HCEC 1CT (cell line): Measurements from ENCODE around the gene BABAM2.

Experiments used
- DNase-seq: peaks from one replicate; pipeline ENCODE4 v3.0.0-alpha.2; 2017

The BABAM2 gene

DNA sequence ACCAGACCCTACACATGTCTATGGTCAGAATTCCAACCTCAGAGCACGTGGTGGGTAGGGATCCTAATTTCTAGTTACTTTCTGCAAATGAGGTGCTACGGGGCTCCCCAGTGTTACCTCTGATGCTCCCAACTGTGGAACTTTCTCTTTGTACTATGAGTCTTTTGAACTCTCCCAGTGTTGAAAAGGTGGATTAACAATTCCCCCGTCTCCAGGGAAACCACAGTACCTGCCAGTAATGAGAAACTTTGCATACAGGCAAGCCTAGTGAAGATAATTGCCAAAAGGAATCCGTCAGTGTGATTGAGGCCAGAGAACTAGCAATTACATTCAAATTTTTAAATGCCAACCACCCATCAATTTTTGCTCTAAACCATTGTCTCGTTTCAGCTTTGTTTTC, 373.2 kb downstream of the BABAM2 start:
- DNase-seq: no peak

DNA sequence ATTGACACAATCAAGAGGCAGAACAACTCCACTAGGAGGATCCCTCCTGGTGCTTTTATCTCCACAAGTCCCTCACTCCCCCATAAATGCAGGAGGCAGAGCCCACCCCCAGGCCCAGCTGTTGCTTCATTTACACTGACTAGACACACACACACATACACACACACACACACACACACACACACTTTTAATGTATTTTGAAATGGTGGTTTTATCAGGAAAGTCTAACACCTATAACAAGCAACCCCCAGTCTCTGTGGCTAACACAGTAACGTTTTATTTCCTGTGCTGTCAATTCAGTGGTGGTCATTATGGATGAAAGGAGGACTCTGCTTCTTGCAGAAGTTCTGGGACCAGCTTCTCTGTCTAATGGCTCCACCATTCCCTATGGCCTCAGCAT, 376.8 kb downstream of the BABAM2 start:
- DNase-seq: no peak

DNA sequence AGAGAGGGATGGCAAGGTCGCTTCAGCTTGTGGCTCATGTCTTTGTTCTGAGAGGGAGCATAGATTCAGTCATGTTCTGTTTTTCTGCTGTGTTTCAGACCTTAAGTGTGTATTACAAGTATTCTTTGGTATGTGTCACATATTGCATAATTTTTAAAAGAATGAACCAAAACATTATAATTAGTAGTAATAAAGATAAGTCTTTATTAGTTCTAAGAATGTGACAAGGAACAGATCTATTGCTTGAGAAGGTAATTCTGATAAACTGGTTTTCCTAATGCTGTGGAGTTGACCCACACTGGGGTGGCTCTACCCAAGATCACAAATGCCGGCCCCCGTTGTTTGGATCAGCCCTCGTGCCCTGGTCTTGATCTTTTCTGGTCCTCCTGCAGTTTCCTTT, 377.9 kb downstream of the BABAM2 start:
- DNase-seq: no peak

DNA sequence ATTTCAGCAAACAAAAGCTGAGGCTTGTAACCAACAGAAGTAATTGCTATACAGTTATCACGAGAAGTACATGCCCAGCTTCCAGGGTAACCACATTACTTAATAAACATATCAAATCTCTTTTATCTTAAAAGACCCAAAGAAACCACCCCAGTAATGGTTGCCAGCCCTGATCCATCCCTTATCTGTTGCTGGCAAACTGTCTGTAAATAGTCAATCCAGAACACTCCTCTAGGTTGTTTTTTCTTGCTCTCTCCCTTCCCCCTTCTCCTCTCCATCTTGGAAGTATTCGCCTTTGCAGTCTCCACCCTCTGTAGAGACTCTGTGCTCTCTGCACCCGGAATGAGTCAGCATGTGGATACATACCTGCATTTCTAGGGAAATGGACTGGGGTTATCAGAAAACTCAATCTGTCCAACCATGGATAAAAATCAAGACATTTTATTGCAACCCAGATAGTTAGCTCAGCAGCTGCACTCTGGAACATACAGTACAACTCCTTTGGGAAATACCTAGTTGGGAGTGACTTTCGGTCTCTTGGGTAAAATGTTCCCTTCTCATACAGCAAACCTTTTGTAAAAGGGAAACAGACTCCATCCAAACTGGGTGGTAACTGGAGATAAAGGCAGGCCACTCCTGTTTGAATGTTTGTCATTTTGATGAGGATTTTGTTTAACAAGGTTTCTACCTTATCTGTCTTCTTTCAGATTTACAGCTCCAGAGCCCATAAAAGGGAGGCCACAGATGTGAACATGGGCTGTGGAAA, 378.7 kb downstream of the BABAM2 start:
- DNase-seq: no peak

DNA sequence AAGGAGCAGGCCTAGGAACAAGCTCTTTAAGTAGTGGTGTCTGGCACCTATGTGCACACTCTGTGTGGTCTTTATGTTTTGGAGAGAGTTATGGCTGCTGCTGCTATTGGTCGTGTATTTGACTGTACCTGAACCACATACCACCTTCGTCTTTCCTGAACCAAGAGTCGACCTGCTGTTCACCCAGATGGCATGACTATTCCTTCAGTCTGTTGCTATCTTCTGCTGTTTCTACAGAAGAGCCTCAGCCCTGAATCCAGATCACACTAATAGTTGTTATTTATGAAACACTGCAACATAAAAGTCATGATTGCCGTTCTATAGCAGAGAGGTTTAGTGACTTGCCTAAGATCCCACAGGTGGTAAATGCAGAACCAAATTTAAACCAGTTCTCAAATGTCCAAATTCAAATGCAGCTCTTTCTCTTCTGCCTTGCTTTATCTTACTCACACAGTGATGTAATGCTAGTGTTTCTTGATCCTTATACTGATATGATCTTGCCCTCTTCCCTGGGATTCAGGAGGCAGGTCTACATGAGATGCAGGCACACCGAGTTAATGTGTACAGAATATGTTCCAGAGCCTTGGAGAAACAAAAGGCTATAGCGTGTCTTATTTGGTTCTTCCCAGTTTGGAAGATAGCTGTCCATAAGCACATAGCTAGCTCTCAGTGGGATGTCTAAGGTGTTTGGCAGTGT, 380.1 kb downstream of the BABAM2 start:
- no peak for DNase-seq

DNA sequence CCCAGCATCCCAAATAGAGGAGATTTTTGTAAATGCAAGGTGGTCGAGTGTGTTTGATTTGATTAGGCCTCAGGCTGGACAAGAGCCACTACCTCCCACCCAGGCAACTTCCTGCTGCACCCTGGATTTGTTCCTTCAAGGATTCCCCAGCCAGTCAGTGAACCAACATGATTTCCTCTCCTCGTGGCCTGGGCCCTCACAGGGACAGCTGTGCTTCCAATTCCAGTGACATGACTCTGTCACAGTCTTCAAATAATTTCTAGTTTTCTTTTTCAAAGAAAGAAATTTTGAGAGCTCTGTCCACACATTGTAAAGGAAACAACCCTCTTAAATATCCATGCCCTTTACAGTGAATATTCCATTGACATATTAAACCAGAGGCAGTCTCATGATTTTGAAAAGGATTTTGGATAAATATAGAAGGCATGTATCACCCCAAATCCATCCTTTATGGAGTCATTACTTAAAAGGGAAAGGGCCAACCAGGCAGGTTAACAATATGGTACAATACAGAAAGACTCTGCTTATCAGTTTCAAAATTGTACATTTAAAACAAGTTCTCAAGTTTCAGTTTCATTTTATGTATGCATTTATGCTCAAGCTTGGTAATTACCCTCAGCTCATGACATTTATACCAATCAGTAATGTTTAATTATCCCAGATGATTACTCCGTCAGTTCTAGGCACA, 380.8 kb downstream of the BABAM2 start:
- DNase-seq: no peak

DNA sequence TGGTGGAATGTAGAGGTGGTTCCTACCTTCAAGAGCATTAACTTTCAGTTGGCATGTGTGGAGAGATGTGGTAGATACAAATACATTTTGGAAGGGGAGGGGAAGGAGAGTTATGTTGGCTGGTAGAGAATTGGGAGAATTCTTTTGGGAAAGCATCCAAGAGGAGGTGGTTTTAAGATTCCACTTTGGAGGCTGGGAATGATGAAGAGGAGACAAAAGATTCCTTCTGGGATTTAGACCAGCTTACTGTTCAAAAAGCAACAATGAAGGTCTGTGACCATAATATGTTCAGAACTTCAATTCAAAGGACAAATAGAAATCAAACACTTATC, 381.4 kb downstream of the BABAM2 start:
- DNase-seq: no peak

DNA sequence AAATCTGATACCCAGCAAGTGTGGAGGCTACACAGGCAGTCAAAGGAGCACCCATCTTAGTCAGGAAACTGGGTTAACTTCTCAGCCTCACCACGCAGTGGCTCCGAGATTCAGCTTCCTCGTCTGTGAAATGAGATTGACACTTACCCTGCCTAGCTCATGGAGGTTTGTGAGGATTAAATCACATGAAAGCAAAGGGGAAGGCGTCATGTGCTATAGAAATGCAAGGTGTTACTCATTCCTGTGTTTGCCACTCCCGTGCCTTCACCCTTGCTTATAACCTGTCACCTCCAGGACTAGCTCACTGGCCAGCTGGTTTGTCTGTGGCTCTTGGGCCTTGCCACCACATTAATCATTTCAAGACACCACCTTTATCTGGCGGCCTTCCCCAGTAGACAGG, 383.2 kb downstream of the BABAM2 start:
- no peak for DNase-seq

DNA sequence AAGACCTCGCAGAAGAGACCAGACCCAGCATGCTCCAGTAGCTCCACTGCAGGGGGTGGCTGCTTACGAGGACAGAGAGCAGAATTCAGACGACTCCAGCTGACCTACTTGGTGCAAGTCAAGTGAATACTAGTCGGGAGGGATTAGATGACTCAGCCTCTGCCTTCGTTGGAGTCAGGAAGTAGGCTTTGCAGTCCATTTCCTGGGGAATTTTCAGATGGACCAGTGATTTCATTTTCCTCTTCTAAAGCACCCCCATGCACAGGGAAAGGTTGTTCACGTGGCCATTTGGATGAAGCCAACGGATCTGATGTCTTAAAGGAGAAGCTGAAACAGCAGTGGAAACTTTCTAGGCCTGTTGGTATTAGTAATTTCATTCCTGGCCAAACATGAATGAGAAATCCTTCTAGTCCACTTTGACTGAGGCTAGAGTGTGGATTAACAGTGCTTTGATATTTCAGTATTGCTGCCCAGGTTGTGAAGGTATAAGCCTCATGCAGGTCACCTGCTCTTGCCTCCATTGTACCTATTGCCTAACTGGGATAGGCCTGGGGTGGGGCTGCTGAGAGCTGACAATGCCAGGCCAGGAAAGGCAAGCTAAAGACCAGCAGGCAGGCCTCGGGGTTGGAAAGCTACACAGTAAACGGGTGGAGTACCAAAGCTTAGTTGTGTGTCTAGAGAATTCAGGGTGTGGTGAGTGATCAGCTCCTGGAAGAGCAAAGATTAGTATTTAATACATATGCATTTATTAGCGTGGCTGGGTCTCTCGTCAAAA, 384.6 kb downstream of the BABAM2 start:
- DNase-seq: peak; percentile 98

DNA sequence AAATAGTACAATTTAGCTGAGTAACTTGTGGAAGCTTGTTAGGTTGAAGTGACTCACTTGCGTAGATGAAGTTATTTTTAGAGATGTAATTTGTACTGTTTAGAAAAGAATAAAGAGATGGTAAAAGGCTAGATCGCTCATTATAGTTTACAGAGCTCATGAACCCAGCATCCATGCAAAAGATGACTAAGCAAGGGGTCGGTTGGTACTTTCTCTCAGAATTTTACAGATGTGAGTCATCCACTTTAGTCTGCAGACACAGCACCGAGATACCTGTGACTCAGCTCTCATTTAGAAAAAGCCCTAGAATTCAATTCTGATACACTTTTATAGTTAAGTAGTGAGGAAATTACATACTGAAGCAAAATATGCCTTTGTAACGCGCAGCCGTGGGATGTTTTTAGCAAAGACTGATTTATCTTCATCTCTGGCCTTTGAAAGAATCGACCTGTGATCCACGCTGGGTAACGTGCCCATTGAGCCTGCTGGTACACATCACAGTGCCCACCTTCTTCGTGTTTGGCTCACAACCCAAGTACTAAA, 385.6 kb downstream of the BABAM2 start:
- DNase-seq: peak; percentile 99

DNA sequence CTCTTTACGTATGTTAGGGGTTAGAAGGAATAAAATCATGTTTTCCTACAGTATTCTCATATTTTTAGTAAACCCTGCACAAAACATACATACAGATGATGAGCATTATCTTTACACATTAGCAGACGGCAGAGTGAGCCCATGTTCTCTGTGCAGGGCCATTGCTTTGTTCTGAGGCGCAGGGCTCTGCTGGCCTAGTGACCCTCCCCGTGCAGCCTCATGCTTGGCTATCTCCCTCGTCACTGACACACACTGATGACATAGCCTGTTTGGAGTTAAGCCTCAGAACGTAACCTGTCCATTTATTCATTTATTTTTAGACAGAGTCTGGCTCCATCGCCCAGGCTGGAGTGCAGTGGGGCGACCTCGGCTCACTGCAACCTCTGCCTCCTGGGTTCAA, 386.3 kb downstream of the BABAM2 start:
- no peak for DNase-seq

DNA sequence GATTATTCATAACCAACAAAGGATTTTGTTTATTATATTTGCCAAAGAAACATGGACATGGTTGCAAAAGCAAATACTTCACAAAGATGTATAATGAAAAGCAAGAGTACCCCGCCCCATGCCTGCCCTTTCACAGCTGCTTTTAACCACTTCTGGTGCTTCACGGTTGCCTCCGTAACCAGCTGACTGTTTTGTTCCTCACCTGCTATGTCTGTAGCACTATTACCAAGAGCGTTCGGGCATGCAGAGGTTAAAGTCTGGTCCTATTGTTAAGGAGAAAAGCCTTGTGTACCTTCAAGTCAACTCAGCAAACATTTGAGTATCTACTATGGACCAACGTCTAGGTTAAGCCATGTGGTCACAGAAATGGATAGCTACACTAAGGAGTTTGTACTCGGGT, 386.9 kb downstream of the BABAM2 start:
- DNase-seq: no peak

DNA sequence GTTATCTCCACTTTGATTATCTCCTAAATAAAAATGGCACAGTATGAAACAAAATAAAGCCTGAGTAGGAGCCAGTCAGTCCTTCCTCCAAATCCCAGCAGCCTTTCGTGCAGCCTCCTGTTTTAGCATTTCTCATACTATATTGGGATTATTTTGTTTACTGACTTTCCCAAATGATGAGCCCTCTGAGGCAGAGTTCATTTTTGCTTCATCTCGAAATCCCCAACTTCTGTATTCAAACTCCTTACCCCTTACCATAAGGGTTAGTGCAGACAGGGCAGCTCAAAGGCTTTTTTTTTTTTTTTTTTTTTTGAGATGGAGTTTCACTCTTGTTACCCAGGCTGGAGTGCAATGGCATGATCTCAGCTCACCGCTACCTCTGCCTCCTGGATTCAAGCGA, 388.8 kb downstream of the BABAM2 start:
- DNase-seq: no peak

DNA sequence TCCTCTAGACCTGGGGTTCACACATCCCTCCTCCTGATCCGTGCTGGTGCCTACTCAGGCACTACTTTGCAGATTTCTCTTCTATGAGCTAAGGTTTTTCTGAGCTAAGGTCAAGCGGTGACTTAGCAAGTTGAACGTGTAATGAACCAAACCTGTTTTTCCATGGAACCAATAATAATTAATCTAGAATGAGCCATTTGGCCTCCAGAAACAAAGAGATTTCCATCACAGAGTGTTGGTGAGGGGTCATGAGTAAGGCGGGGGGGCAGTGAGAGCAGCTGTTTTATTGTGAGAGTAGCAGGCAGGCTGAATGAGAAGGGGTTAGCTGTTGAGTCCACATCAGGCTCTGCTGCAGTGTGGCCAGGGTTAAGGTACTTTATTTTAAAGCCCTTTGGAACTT, 390.1 kb downstream of the BABAM2 start:
- no peak for DNase-seq

DNA sequence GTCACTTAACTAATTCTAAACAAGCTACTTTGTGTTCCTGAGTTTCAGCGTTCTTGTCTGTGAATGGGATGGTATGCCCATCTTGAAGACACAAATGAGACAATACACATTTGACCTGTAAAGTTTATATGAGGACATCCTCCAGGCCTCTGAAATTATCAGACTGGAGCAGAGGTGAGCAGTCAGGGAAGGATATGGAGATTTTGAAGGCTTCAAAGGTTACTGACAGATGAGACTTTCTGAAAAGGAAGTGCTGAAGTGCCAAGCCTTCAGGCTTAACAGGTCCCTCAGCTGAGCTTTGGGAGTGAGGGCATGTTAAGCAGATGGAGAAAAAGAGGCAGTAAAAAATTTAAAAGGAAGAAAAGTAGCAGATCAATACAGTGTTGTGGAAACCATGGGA, 391.2 kb downstream of the BABAM2 start:
- no peak for DNase-seq

DNA sequence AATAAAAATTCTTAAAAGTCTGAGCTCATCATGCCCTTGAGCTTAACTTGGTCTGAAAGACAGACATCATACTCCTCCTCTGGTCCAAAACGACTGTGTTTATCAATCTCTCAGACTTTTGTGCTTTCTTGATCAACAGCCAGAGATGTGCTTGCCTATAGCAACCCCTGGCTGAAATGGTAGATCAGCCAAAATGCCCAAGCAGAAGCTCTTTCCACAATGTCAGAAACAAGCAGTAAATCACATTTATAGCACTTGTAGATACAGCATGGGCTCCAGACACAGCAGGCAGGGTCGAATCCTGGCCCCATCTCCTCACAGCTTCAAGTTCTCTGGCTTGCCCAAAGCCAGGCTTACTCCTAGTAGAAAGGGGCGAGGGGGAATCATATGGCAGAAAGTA, 391.7 kb downstream of the BABAM2 start:
- no peak for DNase-seq

DNA sequence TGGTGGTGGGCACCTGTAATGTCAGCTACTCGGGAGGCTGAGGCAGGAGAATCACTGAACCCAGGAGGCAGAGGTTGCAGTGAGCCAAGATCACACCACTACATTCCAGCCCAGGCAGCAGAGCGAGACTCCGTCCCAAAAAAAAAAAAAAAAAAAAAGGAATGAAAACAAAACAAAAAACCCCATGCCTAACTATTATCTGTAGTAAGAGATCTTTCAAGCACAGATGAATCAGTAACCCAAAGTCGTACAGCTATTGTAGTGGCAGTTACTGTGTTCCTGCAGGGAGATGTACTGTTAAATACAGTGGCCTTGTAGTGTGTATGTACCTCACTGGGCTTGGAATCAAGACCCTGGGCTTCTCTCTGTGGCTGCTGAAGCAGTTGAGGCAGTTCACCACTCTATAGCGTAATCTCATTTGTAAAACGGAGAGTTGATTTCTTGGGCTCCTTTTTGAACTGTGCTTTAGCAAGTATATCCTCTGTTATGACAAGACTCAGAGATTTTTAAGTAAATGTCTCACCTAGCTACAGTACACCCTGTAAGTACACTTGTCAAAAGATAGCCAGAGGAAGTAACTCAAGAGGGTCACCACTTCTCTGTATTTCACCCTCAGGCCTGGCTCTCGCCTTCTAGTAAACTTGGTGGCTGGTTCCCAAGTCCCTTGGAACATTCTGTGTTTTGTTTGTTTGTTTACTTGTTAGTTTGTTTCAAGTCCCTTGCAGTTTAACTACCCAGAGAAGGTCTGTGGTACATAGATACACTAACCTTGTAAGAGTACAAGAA, 392.5 kb downstream of the BABAM2 start:
- DNase-seq: no peak

DNA sequence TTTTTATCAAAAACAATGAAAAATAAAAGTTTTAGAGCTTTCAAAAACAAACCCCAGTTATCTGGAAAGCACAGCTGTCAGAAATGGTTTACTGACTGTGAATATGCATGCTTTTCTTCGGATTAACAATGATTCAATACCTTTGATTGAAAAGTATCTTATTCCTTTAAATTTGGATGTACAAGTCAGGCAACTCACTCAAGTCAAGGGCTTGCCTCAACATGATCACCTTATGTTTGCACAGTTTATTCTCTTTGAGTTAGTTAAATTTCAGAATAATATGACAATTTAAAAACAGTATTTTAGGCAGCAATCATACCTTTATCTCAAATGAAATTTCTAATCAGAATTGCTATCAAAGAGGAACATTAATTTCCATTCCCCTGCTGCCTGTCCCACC, 393.3 kb downstream of the BABAM2 start:
- no peak for DNase-seq

DNA sequence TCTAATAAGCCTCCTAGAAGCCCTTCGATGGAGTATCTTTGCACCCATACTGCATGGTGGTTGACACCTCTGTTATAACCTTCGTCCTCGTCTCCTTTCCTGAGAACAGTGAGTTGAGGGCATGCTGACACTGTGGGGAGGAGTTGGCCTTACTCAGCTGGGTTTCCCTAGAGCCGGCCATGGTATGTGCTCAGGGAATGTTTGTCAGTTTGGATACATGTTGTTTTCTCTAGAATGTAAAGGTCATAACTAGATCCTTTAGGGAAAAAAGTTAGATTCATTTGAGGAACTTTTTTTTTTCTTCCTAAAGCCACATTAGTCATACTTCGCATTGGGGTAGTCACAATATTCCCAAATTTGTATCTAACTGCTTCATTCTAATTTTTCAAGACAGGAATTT, 396.1 kb downstream of the BABAM2 start:
- peak; percentile 42 for DNase-seq

DNA sequence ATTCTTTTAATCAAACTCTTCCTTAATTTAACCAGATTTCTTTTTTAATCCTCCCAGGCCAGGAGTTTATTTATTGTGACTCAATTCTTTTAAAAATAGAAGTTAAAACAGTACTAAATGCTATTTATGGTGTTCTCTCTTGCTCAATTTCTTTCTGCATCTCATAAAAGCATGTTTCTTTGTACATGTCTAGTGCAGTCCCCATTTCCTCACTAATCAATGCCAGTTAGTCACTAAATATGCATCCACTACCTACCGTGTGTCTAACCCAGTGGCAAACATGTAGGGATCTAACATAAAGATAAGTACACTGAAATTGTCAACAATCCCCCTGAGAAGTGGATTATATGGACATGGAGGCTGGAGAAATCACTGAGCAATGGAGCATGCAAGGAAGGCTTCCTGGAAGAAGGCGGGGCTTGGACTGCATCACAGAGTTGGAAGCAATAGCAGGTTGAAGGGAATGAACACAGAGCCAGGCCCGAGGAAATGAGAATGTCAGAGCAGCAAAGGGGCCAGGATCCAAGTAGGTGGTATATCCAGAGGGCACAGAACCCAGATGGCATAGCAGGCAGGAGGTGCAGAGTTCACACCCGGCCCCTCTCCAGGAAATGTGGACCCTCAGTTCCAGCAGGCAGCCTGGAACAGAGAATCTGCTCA, 396.9 kb downstream of the BABAM2 start:
- DNase-seq: peak; percentile 64

DNA sequence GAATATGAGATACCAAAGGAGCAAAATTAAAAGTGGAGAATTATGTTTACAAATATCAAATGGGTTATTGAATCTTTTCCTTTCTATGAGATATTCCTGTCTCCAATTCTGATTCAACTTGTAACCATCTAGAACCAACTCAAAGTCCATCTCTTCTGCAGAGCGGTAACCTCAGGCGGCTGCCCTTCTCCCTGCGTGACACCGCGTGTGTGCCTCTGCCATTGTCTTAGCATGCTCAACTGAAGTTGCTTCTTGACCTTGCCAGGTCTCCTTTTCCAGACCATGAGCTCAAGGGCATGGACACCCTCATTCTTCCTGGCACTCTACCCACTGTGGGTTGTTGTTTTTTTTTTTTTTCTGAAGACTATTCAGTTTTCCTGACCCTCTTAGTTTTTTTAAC, 398.1 kb downstream of the BABAM2 start:
- no peak for DNase-seq
